ENCODE results near the gene ATP1A3.

- no peak for TF ChIP-seq CTCF (IDR thresholded peaks at IDR 0.05)
- no peak for TF ChIP-seq POLR2A (IDR thresholded peaks at IDR 0.05)
- TF ChIP-seq EP300 (IDR thresholded peaks at IDR 0.05) = no peak
- no peak for TF ChIP-seq POLR2AphosphoS5 (IDR thresholded peaks at IDR 0.05)
Observed at GRCh38 chr19:41936961-41937360, 57.1 kb downstream of the ATP1A3 start.

All from stomach (tissue), 4 donors.